ENCODE data around the gene SERF2. TPM values are rescaled to one million over a fixed set of nuclear protein-coding genes. Genes with fewer than 3 reads are reported as not detected.
"Not testable (repeated sequence)": the region's sequence is repeated elsewhere in the genome, so short reads cannot be mapped to it uniquely, and the experiment has no call there.

SERF2 gene
- total and polyA plus RNA-seq, 4 donors, result 195 to 1,329 (median 838) TPM

DNA sequence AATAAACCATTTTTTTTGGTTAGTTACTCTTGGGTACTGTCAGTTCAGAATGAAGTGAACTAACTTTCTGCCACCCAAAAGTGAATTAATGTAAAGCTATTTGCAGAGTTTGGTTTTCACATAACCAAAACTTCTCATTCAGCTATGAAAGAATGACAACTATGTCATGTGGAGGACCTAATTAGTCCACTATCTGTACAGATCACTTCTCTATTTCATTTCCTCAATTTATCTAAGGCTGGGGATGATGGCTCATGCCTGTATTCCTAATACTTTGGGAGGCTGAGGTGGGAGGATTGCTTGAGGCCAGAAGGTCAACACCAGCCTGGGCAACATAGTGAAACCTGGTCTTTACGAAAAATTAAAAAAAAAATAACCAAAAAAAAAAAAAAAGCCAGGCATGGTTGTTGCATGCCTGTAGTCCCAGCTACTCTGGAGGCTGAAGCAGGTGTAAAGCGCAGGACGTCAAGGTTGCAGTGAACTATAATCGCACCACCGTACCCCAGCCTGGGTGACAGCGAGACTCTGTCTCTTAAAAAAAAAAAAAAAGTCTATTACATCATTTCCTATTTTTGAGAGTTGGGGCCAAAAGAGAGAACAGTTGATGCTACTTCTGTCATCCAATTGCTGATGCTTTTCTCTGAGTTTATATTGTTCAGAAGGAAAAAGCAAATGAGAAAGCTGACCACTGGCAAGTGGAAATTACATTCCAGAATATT lies 17.0 kb downstream of the SERF2 start:
- no peak for TF ChIP-seq TAF1 (conservative IDR thresholded peaks at IDR 0.05)
- TF ChIP-seq GABPA (IDR thresholded peaks at IDR 0.05 in 1 of 2, conservative IDR thresholded peaks at IDR 0.05 in 1 of 2), result no peak
- no peak for TF ChIP-seq RXRA (IDR thresholded peaks at IDR 0.05)
- TF ChIP-seq HNF4A (conservative IDR thresholded peaks at IDR 0.05), result no peak
- WGBS, result 90% methylated on average over 6 of the region's 6 CpGs
- H3K27ac ChIP-seq (ENCODE audit: low read depth in 1 of 2, low read length in 2 of 2), result no peak overlapping the region

DNA sequence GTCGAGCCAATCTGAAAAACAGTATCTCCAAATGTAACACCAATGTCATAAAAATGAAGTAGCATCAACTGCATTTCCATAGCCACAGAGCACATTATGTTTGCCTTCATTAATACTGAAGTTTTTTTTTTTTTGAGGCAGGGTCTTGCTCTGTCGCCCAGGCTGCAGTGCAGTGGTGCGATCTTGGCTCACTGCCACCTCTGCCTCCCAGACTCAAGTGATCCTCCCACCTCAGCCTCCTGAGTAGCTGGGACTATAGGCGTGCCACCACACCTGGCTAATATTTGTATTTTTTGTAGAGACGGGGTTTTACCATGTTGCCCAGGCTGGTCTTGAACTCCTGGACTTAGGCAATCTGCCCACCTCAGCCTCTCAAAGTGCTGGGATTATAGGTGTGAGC lies 22.9 kb downstream of the SERF2 start:
- peaks cover 13 to 46% (median 34%) of the 10 kb centered on the region in 4 donors for H3K36me3 ChIP-seq (ENCODE audit: control insufficient read depth in 4 of 4, insufficient read depth in 3 of 4, low read depth in 1 of 4, low read length in 3 of 4)
- not testable (repeated sequence) for H3K4me3 ChIP-seq (ENCODE audit: low read depth in 1 of 3, low read length in 3 of 3); H3K4me1 ChIP-seq (ENCODE audit: control insufficient read depth in 4 of 4, insufficient read depth in 4 of 4, low read length in 3 of 4); H3K9ac ChIP-seq (ENCODE audit: low read depth in 1 of 2, low read length in 2 of 2); H3K9me3 ChIP-seq (ENCODE audit: control insufficient read depth in 4 of 4, low read length in 3 of 4); DNase-seq (ENCODE audit: low spot score); H3K27ac ChIP-seq (ENCODE audit: low read depth in 1 of 2, low read length in 2 of 2); H3K27me3 ChIP-seq (ENCODE audit: control insufficient read depth in 4 of 4, insufficient read depth in 4 of 4, low read length in 3 of 4)
- 95% methylated on average over 5 of the region's 5 CpGs for WGBS

More for the DNA sequence above, 17.0 kb downstream of the SERF2 start:
- Histone ChIP-seq H3K4me3 (ENCODE audit: low read depth in 1 of 3, low read length in 3 of 3) (no peak overlapping the region), H3K9me3 (ENCODE audit: control insufficient read depth in 4 of 4, low read length in 3 of 4) (no peaks in the 10 kb centered on the region), H3K36me3 (ENCODE audit: control insufficient read depth in 4 of 4, insufficient read depth in 3 of 4, low read depth in 1 of 4, low read length in 3 of 4) (peaks cover 19 to 76% (median 52%) of the 10 kb centered on the region in 4 donors), H3K4me1 (ENCODE audit: control insufficient read depth in 4 of 4, insufficient read depth in 4 of 4, low read length in 3 of 4) (no peaks in the 10 kb centered on the region), H3K27me3 (ENCODE audit: control insufficient read depth in 4 of 4, insufficient read depth in 4 of 4, low read length in 3 of 4) (no peaks in the 10 kb centered on the region), H3K9ac (ENCODE audit: low read depth in 1 of 2, low read length in 2 of 2) (no peak overlapping the region)
- no peak for DNase-seq (ENCODE audit: low spot score)

DNA sequence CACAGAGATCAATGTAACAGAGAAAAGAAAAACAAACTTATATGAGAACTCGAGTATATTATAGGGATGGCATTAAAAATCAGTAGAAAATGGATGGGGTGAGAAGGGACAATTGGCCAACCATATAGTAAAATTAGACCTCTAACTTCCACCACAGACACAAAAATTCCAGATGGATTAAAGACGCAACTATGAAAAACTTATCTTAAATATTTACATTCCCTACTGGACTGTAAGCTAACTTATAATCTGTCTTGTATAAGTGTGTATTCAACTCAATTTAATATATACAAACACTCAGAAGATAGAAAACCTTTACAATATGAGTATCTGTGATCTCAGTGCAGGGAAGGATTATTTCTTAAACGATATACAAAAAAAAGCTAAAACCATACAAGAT lies 29.4 kb downstream of the SERF2 start:
- TF ChIP-seq HNF4G (IDR thresholded peaks at IDR 0.05), result no peak
- TF ChIP-seq EGR1 (IDR thresholded peaks at IDR 0.05; ENCODE audit: low read depth in 2 of 2), result no peak
- TF ChIP-seq YY1 (IDR thresholded peaks at IDR 0.05), result no peak
- TF ChIP-seq, protein P1, sequence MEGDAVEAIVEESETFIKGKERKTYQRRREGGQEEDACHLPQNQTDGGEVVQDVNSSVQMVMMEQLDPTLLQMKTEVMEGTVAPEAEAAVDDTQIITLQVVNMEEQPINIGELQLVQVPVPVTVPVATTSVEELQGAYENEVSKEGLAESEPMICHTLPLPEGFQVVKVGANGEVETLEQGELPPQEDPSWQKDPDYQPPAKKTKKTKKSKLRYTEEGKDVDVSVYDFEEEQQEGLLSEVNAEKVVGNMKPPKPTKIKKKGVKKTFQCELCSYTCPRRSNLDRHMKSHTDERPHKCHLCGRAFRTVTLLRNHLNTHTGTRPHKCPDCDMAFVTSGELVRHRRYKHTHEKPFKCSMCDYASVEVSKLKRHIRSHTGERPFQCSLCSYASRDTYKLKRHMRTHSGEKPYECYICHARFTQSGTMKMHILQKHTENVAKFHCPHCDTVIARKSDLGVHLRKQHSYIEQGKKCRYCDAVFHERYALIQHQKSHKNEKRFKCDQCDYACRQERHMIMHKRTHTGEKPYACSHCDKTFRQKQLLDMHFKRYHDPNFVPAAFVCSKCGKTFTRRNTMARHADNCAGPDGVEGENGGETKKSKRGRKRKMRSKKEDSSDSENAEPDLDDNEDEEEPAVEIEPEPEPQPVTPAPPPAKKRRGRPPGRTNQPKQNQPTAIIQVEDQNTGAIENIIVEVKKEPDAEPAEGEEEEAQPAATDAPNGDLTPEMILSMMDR (IDR thresholded peaks at IDR 0.05; ENCODE audit: low read depth, low read length, missing input control), result no peak
- no peak for TF ChIP-seq TAF1 (conservative IDR thresholded peaks at IDR 0.05)
- TF ChIP-seq NR2F2 (IDR thresholded peaks at IDR 0.05), result no peak
- no peak for TF ChIP-seq JUND (IDR thresholded peaks at IDR 0.05)
- TF ChIP-seq FOXA1 (IDR thresholded peaks at IDR 0.05), result no peak
- no peak for TF ChIP-seq GABPA (IDR thresholded peaks at IDR 0.05 in 1 of 2, conservative IDR thresholded peaks at IDR 0.05 in 1 of 2)
- Histone ChIP-seq H3K27me3 (ENCODE audit: control insufficient read depth in 4 of 4, insufficient read depth in 4 of 4, low read length in 3 of 4) (no peaks in the 10 kb centered on the region), H3K9ac (ENCODE audit: low read depth in 1 of 2, low read length in 2 of 2) (no peak overlapping the region), H3K36me3 (ENCODE audit: control insufficient read depth in 4 of 4, insufficient read depth in 3 of 4, low read depth in 1 of 4, low read length in 3 of 4) (peaks cover 0 to 7% (median 3%) of the 10 kb centered on the region in 4 donors), H3K9me3 (ENCODE audit: control insufficient read depth in 4 of 4, low read length in 3 of 4) (no peaks in the 10 kb centered on the region), H3K4me1 (ENCODE audit: control insufficient read depth in 4 of 4, insufficient read depth in 4 of 4, low read length in 3 of 4) (peaks cover 9 to 12% (median 11%) of the 10 kb centered on the region in 4 donors), H3K27ac (ENCODE audit: low read depth in 1 of 2, low read length in 2 of 2) (no peak overlapping the region), H3K4me3 (ENCODE audit: low read depth in 1 of 3, low read length in 3 of 3) (no peak overlapping the region)
- DNase-seq (ENCODE audit: low spot score), result no peak
- WGBS, result 69% methylated on average over 3 of the region's 3 CpGs
